Inflammatory macrophage (primary cell): ENCODE results near the gene BMP7.
"Not testable (repeated sequence)": the region's sequence is repeated elsewhere in the genome, so short reads cannot be mapped to it uniquely, and the experiment has no call there.

Experiments
- DNase-seq, 2 donors: peaks; one replicate each; pipeline ENCODE4 v3.0.0-alpha.2; 2020 to 2022

The BMP7 gene

GRCh38 chr20:57265336-57265996 lies 975 bp downstream of the BMP7 start:
- DNase-seq, result no peak

GRCh38 chr20:57264908-57265335 lies 1.5 kb downstream of the BMP7 start:
- not testable (repeated sequence) for DNase-seq

GRCh38 chr20:57263801-57264792 lies 2.3 kb downstream of the BMP7 start:
- no peak for DNase-seq

GRCh38 chr20:57262784-57263609 lies 3.4 kb downstream of the BMP7 start:
- no peak for DNase-seq

GRCh38 chr20:57262301-57262700 lies 4.1 kb downstream of the BMP7 start:
- DNase-seq, result no peak

- DNase-seq, result no peak
Measured at GRCh38 chr20:57261457-57262251, 4.8 kb downstream of the BMP7 start.

- DNase-seq, result no peak
Measured at GRCh38 chr20:57260934-57261333, 5.5 kb downstream of the BMP7 start.

GRCh38 chr20:57259938-57260921 lies 6.2 kb downstream of the BMP7 start:
- DNase-seq, result no peak

- no peak for DNase-seq
Measured at GRCh38 chr20:57259121-57259937, 7.1 kb downstream of the BMP7 start.

GRCh38 chr20:57257701-57258453 lies 8.6 kb downstream of the BMP7 start:
- no peak for DNase-seq

- DNase-seq, result no peak
Measured at GRCh38 chr20:57256908-57257307, 9.5 kb downstream of the BMP7 start.

- no peak for DNase-seq
Measured at GRCh38 chr20:57256205-57256604, 10.2 kb downstream of the BMP7 start.

- DNase-seq, result no peak
Measured at GRCh38 chr20:57255183-57255582, 11.3 kb downstream of the BMP7 start.

- DNase-seq, result no peak
Measured at GRCh38 chr20:57252559-57253162, 13.8 kb downstream of the BMP7 start.

GRCh38 chr20:57251949-57252348 lies 14.5 kb downstream of the BMP7 start:
- no peak for DNase-seq

GRCh38 chr20:57251344-57251743 lies 15.1 kb downstream of the BMP7 start:
- no peak for DNase-seq

GRCh38 chr20:57250607-57251343 lies 15.7 kb downstream of the BMP7 start:
- no peak for DNase-seq

GRCh38 chr20:57249772-57250171 lies 16.7 kb downstream of the BMP7 start:
- DNase-seq, result no peak
